Aorta (tissue), 5 donors: ENCODE measurements around the gene BMPR1A. TPM values are rescaled to one million over a fixed set of nuclear protein-coding genes. Genes with fewer than 3 reads are reported as not detected.
"Not testable (repeated sequence)": the region's sequence is repeated elsewhere in the genome, so short reads cannot be mapped to it uniquely, and the experiment has no call there.

Source experiments
- ATAC-seq: fragments of 200-7000 bp; cut with Tn5 transposase; one replicate; pipeline ENCODE4 v1.9.1; 2022; ENCODE audit warnings: moderate library complexity; ENCODE audit not compliant: low FRiP score
- DNase-seq, 2 donors: peaks; one replicate each; pipeline ENCODE4 v3.0.0-alpha.2; 2020
- H3K27ac ChIP-seq, 2 donors: one replicate each; pipeline ENCODE4 v1.5.1; 2013; ENCODE audit warnings: low read length in 2 of 2, mild to moderate bottlenecking in 2 of 2, moderate library complexity in 2 of 2, control low read depth in 1 of 2, inconsistent platforms in 1 of 2, low read depth in 1 of 2
- H3K27me3 ChIP-seq, 2 donors: one replicate each; pipeline ENCODE4 v1.6.1; 2013; ENCODE audit warnings: control low read depth in 1 of 2, low read length in 1 of 2, mild to moderate bottlenecking in 1 of 2, moderate library complexity in 1 of 2; ENCODE audit not compliant: insufficient read depth in 2 of 2, control insufficient read depth in 1 of 2
- H3K36me3 ChIP-seq, 2 donors: one replicate each; pipeline ENCODE4 v1.6.1; 2013; ENCODE audit warnings: control low read depth in 1 of 2, low read length in 1 of 2, mild to moderate bottlenecking in 1 of 2; ENCODE audit not compliant: insufficient read depth in 2 of 2, control insufficient read depth in 1 of 2
- H3K4me1 ChIP-seq, 2 donors: one replicate each; pipeline ENCODE4 v1.6.1; 2013; ENCODE audit warnings: low read length in 2 of 2, control low read depth in 1 of 2, mild to moderate bottlenecking in 1 of 2, moderate library complexity in 1 of 2; ENCODE audit not compliant: insufficient read depth in 2 of 2, control insufficient read depth in 1 of 2
- H3K4me3 ChIP-seq, 2 donors: one replicate each; pipeline ENCODE4 v1.5.1; 2013; ENCODE audit warnings: low read length in 2 of 2, control low read depth in 1 of 2, mild to moderate bottlenecking in 1 of 2
- H3K9me3 ChIP-seq: one replicate; pipeline ENCODE4 v1.6.1; 2013; ENCODE audit warnings: mild to moderate bottlenecking, low read length; ENCODE audit not compliant: control insufficient read depth
- WGBS, 2 donors: extraction: QIAGEN DNeasy Blood & Tissue Kit; methylation state at CpG; one replicate each; pipeline ENCODE4 v1.1.7; 2013; 5-methylcytosine and 5-hydroxymethylcytosine counted together
- intact Hi-C, 2 donors: fragments of 100-400 bp; cut with DNase I; formaldehyde crosslinking; loops; one replicate each; pipeline versions ENCODE4 v1.14.2 to v1.15.0; 2022
- polyA plus RNA-seq, 2 donors: library from polyadenylated mRNA; stranded (reverse); fragments of 200-250 nt; gene quantifications; one replicate each; pipeline ENCODE4 v1.2.3, GENCODE V29; 2013
- total RNA-seq, 2 donors: library from RNA; stranded (reverse); fragmentation: NEBNext Ultra II Directional; extraction: Animal tissue kit (Norgen Biotek cat#: 25700); gene quantifications; one replicate each; pipeline ENCODE4 v1.2.1, GENCODE V29; 2021
- donor health status: healthy with polysubstance abuse.
- donor health status: Bipolar disorder and iron deficiency.
- donor health status: DM: no; HTN: no; CAD: no.
- donor health status: DM: no; HTN: no; CAD: no.
- donor health status: DM: yes; HTN: yes; CAD: no.

BMPR1A gene
- total and polyA plus RNA-seq, 4 donors = 19.3 to 120 (median 63.2) TPM

- Histone ChIP-seq H3K4me3 (no peak overlapping the region), H3K27ac (peak overlapping the region in 1 of 2 donors; percentile 8), H3K9me3 (no peaks in the 10 kb centered on the region), H3K27me3 (no peaks in the 10 kb centered on the region), H3K36me3 (no peaks in the 10 kb centered on the region), H3K4me1 (no peaks in the 10 kb centered on the region)
- intact Hi-C loops = loop anchor here in 1 of 2 donors (2.0 kb wide), 1 partner anchor 23 kb away; no protein-coding TSS in a partner anchor
- ATAC-seq (no peak), DNase-seq (no peak)
- WGBS, 2 donors = 67 to 70% methylated on average over 6 of the region's 6 CpGs
Observed at GRCh38 chr10:86937502-86938154, 181.2 kb downstream of the BMPR1A start.

GRCh38 chr10:86938260-86938659, 181.8 kb downstream of the BMPR1A start:
- ATAC-seq = no peak

GRCh38 chr10:86940076-86940475, 183.7 kb downstream of the BMPR1A start:
- not testable (repeated sequence) for H3K27me3 ChIP-seq, H3K9me3 ChIP-seq, DNase-seq, ATAC-seq, H3K27ac ChIP-seq, H3K4me1 ChIP-seq, H3K4me3 ChIP-seq, H3K36me3 ChIP-seq
- intact Hi-C loops = loop anchor here in 1 of 2 donors (2.0 kb wide), 1 partner anchor 27 kb away; no protein-coding TSS in a partner anchor
- 89 to 92% methylated on average over 16 of the region's 16 CpGs for WGBS, 2 donors

More at GRCh38 chr10:86938260-86938659, 181.8 kb downstream of the BMPR1A start:
- Histone ChIP-seq H3K4me3 (no peak overlapping the region), H3K36me3 (no peaks in the 10 kb centered on the region), H3K27ac (no peak overlapping the region), H3K9me3 (no peaks in the 10 kb centered on the region), H3K4me1 (no peaks in the 10 kb centered on the region), H3K27me3 (no peaks in the 10 kb centered on the region)
- WGBS, 2 donors = 62 to 66% methylated on average over 2 of the region's 2 CpGs
- DNase-seq = no peak
- intact Hi-C loops = loop anchor here in 1 of 2 donors (2.0 kb wide), 1 partner anchor 23 kb away; no protein-coding TSS in a partner anchor

GRCh38 chr10:86940677-86941076, 184.3 kb downstream of the BMPR1A start:
- Histone ChIP-seq H3K27ac (no peak overlapping the region), H3K27me3 (no peaks in the 10 kb centered on the region), H3K36me3 (no peaks in the 10 kb centered on the region), H3K9me3 (no peaks in the 10 kb centered on the region), H3K4me1 (peaks cover 0 to 2% of the 10 kb centered on the region in 2 donors), H3K4me3 (no peak overlapping the region)
- 86 to 88% methylated on average over 6 of the region's 6 CpGs for WGBS, 2 donors
- no peak for DNase-seq
- intact Hi-C loops = loop anchor here in 1 of 2 donors (2.0 kb wide), 1 partner anchor 26 kb away; no protein-coding TSS in a partner anchor
- ATAC-seq = no peak

- Histone ChIP-seq H3K36me3 (no peaks in the 10 kb centered on the region), H3K4me3 (no peak overlapping the region), H3K9me3 (no peaks in the 10 kb centered on the region), H3K27ac (no peak overlapping the region), H3K4me1 (peaks cover 0 to 2% of the 10 kb centered on the region in 2 donors), H3K27me3 (no peaks in the 10 kb centered on the region)
- WGBS, 2 donors = 73 to 76% methylated on average over 2 of the region's 2 CpGs
- ATAC-seq = no peak
- intact Hi-C loops = loop anchor here in 1 of 2 donors (2.0 kb wide), 1 partner anchor 25 kb away; no protein-coding TSS in a partner anchor
- DNase-seq = no peak
Observed at GRCh38 chr10:86941426-86941825, 185.0 kb downstream of the BMPR1A start.

GRCh38 chr10:86941991-86942421, 185.6 kb downstream of the BMPR1A start:
- H3K4me3 ChIP-seq = no peak overlapping the region
- intact Hi-C loops = loop anchor here in 1 of 2 donors (2.0 kb wide), 1 partner anchor 25 kb away; no protein-coding TSS in a partner anchor
- no peaks in the 10 kb centered on the region for H3K36me3 ChIP-seq
- H3K4me1 ChIP-seq = peaks cover 0 to 2% of the 10 kb centered on the region in 2 donors
- H3K27me3 ChIP-seq = no peaks in the 10 kb centered on the region
- no peaks in the 10 kb centered on the region for H3K9me3 ChIP-seq
- no peak for ATAC-seq
- H3K27ac ChIP-seq = no peak overlapping the region
- 90 to 93% methylated on average over 12 to 14 of the region's 14 CpGs for WGBS, 2 donors
- no peak for DNase-seq

GRCh38 chr10:86942441-86943315, 186.3 kb downstream of the BMPR1A start:
- 53 to 58% methylated on average over 93 to 94 of the region's 94 CpGs for WGBS, 2 donors
- H3K4me1 ChIP-seq = peaks cover 0 to 2% of the 10 kb centered on the region in 2 donors

GRCh38 chr10:86943316-86944030, 187.1 kb downstream of the BMPR1A start:
- 92 to 93% methylated on average over 30 of the region's 30 CpGs for WGBS, 2 donors
- Histone ChIP-seq H3K27ac (no peak overlapping the region), H3K27me3 (no peaks in the 10 kb centered on the region), H3K9me3 (no peaks in the 10 kb centered on the region), H3K36me3 (no peaks in the 10 kb centered on the region), H3K4me3 (no peak overlapping the region), H3K4me1 (peaks cover 0 to 2% of the 10 kb centered on the region in 2 donors)
- no peak for DNase-seq
- intact Hi-C loops = no loop called here
- ATAC-seq = no peak

More at GRCh38 chr10:86942441-86943315, 186.3 kb downstream of the BMPR1A start:
- no peaks in the 10 kb centered on the region for H3K36me3 ChIP-seq
- no peaks in the 10 kb centered on the region for H3K27me3 ChIP-seq
- DNase-seq = no peak
- ATAC-seq = no peak
- no peaks in the 10 kb centered on the region for H3K9me3 ChIP-seq
- no peak overlapping the region for H3K4me3 ChIP-seq
- no peak overlapping the region for H3K27ac ChIP-seq
- intact Hi-C loops = no loop called here
